Measurements from ENCODE around the gene GLT1D1.

GLT1D1 gene

GRCh38 chr12:128820253-128820652, 33.0 kb upstream of the GLT1D1 start:
- H3K27me3 ChIP-seq (ENCODE audit: control insufficient read depth, insufficient read depth, low read length): no peaks in the 10 kb centered on the region
- no peak overlapping the region for H3K4me3 ChIP-seq (ENCODE audit: low read depth, low read length)
- H3K4me2 ChIP-seq (ENCODE audit: low read length): no peak overlapping the region
- H3K4me1 ChIP-seq: peaks cover 15% of the 10 kb centered on the region
- H3K9ac ChIP-seq: no peak overlapping the region
- no peaks in the 10 kb centered on the region for H3K36me3 ChIP-seq (ENCODE audit: control insufficient read depth, insufficient read depth, low read length)
- no peak for TF ChIP-seq CTCF (IDR thresholded peaks at IDR 0.05)
- H2AFZ ChIP-seq: no peak overlapping the region
- peaks cover 42% of the 10 kb centered on the region for H3K79me2 ChIP-seq
- H3K9me3 ChIP-seq (ENCODE audit: control insufficient read depth, low read length): no peaks in the 10 kb centered on the region
- H3K27ac ChIP-seq: no peak overlapping the region

GRCh38 chr12:128820723-128821432, 32.4 kb upstream of the GLT1D1 start:
- no peak overlapping the region for H3K27ac ChIP-seq
- no peak overlapping the region for H3K4me3 ChIP-seq (ENCODE audit: low read depth, low read length)
- H3K4me1 ChIP-seq: peaks cover 15% of the 10 kb centered on the region
- no peaks in the 10 kb centered on the region for H3K27me3 ChIP-seq (ENCODE audit: control insufficient read depth, insufficient read depth, low read length)
- H3K36me3 ChIP-seq (ENCODE audit: control insufficient read depth, insufficient read depth, low read length): no peaks in the 10 kb centered on the region
- H2AFZ ChIP-seq: no peak overlapping the region
- H3K9me3 ChIP-seq (ENCODE audit: control insufficient read depth, low read length): no peaks in the 10 kb centered on the region
- no peak overlapping the region for H3K4me2 ChIP-seq (ENCODE audit: low read length)
- no peak for TF ChIP-seq CTCF (IDR thresholded peaks at IDR 0.05)
- peaks cover 38% of the 10 kb centered on the region for H3K79me2 ChIP-seq
- no peak overlapping the region for H3K9ac ChIP-seq

- Histone ChIP-seq H3K4me1 (peaks cover under 1% of the 10 kb centered on the region), H3K9ac (peak overlapping the region; percentile 38), H3K79me2 (peaks cover 23% of the 10 kb centered on the region), H3K36me3 (ENCODE audit: control insufficient read depth, insufficient read depth, low read length) (no peaks in the 10 kb centered on the region), H3K27me3 (ENCODE audit: control insufficient read depth, insufficient read depth, low read length) (no peaks in the 10 kb centered on the region), H3K9me3 (ENCODE audit: control insufficient read depth, low read length) (no peaks in the 10 kb centered on the region), H2AFZ (peak overlapping the region; percentile 81), H3K4me3 (ENCODE audit: low read depth, low read length) (peak overlapping the region; percentile 61), H3K4me2 (ENCODE audit: low read length) (peak overlapping the region; percentile 88), H3K27ac (peak overlapping the region; percentile 48)
- no peak for TF ChIP-seq CTCF (IDR thresholded peaks at IDR 0.05)
Measured at GRCh38 chr12:128823216-128823915, 29.9 kb upstream of the GLT1D1 start.

GRCh38 chr12:128823916-128824839, 29.1 kb upstream of the GLT1D1 start, which contains the start of gene SLC15A4:
Gene SLC15A4 (minus strand): TSS chr12:128823958. CDS start chr12:128823943, 15 bp downstream.
- Histone ChIP-seq H3K4me3 (ENCODE audit: low read depth, low read length) (peak within 1 kb of the TSS; percentile 90), H3K9me3 (ENCODE audit: control insufficient read depth, low read length) (no peaks in the 10 kb centered on the region), H3K36me3 (ENCODE audit: control insufficient read depth, insufficient read depth, low read length) (no peaks in the 10 kb centered on the region), H3K9ac (peak within 1 kb of the TSS; percentile 38), H3K4me1 (no peaks in the 10 kb centered on the region), H3K27ac (peak within 1 kb of the TSS; percentile 56), H2AFZ (peak within 1 kb of the TSS; percentile 88), H3K79me2 (peaks cover 19% of the 10 kb centered on the region), H3K27me3 (ENCODE audit: control insufficient read depth, insufficient read depth, low read length) (no peaks in the 10 kb centered on the region), H3K4me2 (ENCODE audit: low read length) (peak within 1 kb of the TSS; percentile 88)
- no peak for TF ChIP-seq CTCF (IDR thresholded peaks at IDR 0.05)

Measured in parathyroid adenoma (tissue), 2 donors.